HepG2 (cell line): Measurements from ENCODE around the gene SOX12. TPM values are rescaled to one million over a fixed set of nuclear protein-coding genes. Genes with fewer than 3 reads are reported as not detected.

Source experiments
- ATAD3A ChIP-seq: sonication (generic); formaldehyde crosslinking; IDR thresholded peaks from 2 replicates; pipeline ENCODE4 v1.4.0; 2020; ENCODE audit warnings: missing genetic modification reagents
- ATM ChIP-seq: fragments of 450-650 bp; IDR thresholded peaks from 2 replicates; pipeline ENCODE4 v1.7.1; 2017; ENCODE audit warnings: mild to moderate bottlenecking, borderline replicate concordance
- CENPX ChIP-seq: sonication (generic); formaldehyde crosslinking; IDR thresholded peaks from 2 replicates; pipeline ENCODE4 v1.9.0; 2021; ENCODE audit warnings: mild to moderate bottlenecking, missing genetic modification reagents, moderate library complexity
- DDIT3 ChIP-seq: sonication (generic); formaldehyde crosslinking; IDR thresholded peaks from 2 replicates; pipeline ENCODE4 v1.4.0; 2020; ENCODE audit warnings: mild to moderate bottlenecking, missing genetic modification reagents
- HNF4G ChIP-seq, 2 experiments: sonication (generic) in 1 of 2; formaldehyde crosslinking in 1 of 2; IDR thresholded peaks; 2 replicates each; pipeline versions ENCODE4 v1.4.0 to v1.6.1; 2011 to 2020; ENCODE audit warnings: borderline replicate concordance in 2 of 2, low read depth in 2 of 2, mild to moderate bottlenecking in 2 of 2, low read length in 1 of 2, missing genetic modification reagents in 1 of 2, moderate library complexity in 1 of 2
- KLF15 ChIP-seq: sonication (generic); formaldehyde crosslinking; IDR thresholded peaks from 2 replicates; pipeline ENCODE4 v1.8.1; 2023; ENCODE audit warnings: borderline replicate concordance, mild to moderate bottlenecking, inconsistent platforms, missing genetic modification reagents, mixed read lengths
- NKX3-1 ChIP-seq: sonication (generic); formaldehyde crosslinking; IDR thresholded peaks from 2 replicates; pipeline ENCODE4 v1.5.0; 2020; ENCODE audit warnings: missing genetic modification reagents
- REPIN1 ChIP-seq: sonication (generic); formaldehyde crosslinking; IDR thresholded peaks from 2 replicates; pipeline ENCODE4 v1.8.0; 2022; ENCODE audit warnings: missing genetic modification reagents, low read depth, mild to moderate bottlenecking, borderline replicate concordance
- SETDB1 ChIP-seq: sonication (generic); formaldehyde crosslinking; IDR thresholded peaks from 2 replicates; pipeline ENCODE4 v1.5.1; 2020; ENCODE audit warnings: missing genetic modification reagents, mild to moderate bottlenecking, borderline replicate concordance
- SMYD3 ChIP-seq: sonication (generic); formaldehyde crosslinking; IDR thresholded peaks from 2 replicates; pipeline ENCODE4 v1.8.1; 2023; ENCODE audit warnings: mild to moderate bottlenecking, missing genetic modification reagents
- SOX5 ChIP-seq: IDR thresholded peaks from 2 replicates; pipeline ENCODE4 v1.6.1; 2016; ENCODE audit warnings: borderline replicate concordance
- TGIF2 ChIP-seq: IDR thresholded peaks from 2 replicates; pipeline ENCODE4 v1.6.1; 2016; ENCODE audit warnings: control low read depth, missing compliant biosample characterization
- ZHX2 ChIP-seq, 2 experiments: sonication (generic) in 1 of 2; formaldehyde crosslinking in 1 of 2; IDR thresholded peaks; 2 replicates each; pipeline versions ENCODE4 v1.6.1 to v1.9.0; 2014 to 2022; ENCODE audit warnings: antibody characterized with exemption in 1 of 2, borderline replicate concordance in 1 of 2, inconsistent platforms in 1 of 2, low read depth in 1 of 2, missing genetic modification reagents in 1 of 2
- ZNF33B ChIP-seq: sonication (generic); formaldehyde crosslinking; IDR thresholded peaks from 2 replicates; pipeline ENCODE4 v1.5.1; 2020; ENCODE audit warnings: mild to moderate bottlenecking, missing genetic modification reagents
- ZNF484 ChIP-seq: sonication (generic); formaldehyde crosslinking; IDR thresholded peaks from 2 replicates; pipeline ENCODE4 v1.5.1; 2020; ENCODE audit warnings: mild to moderate bottlenecking, low read depth, missing genetic modification reagents, borderline replicate concordance
- ZNF607 ChIP-seq: sonication (generic); formaldehyde crosslinking; IDR thresholded peaks from 2 replicates; pipeline ENCODE4 v1.5.1; 2020; ENCODE audit warnings: missing genetic modification reagents, mild to moderate bottlenecking, borderline replicate concordance
- ZSCAN25 ChIP-seq: sonication (generic); formaldehyde crosslinking; IDR thresholded peaks from 2 replicates; pipeline ENCODE4 v1.8.0; 2022; ENCODE audit warnings: mild to moderate bottlenecking, missing genetic modification reagents
- polyA plus RNA-seq, 8 experiments: library from polyadenylated mRNA; depleted of rRNA in 3 of 8; stranded (reverse) in 7 of 8; unstranded in 1 of 8; fragments of >200 nt; fragmentation: Illumina TruSeq in 4 of 8; extraction: Trizol in 4 of 8; gene quantifications; 2 replicates each; pipeline versions ENCODE4 v1.2.1 to v1.2.3, GENCODE V29; 2011 to 2016; ENCODE audit warnings: low read depth in 4 of 8, missing spikeins in 1 of 8, mixed read lengths in 1 of 8; ENCODE audit not compliant: insufficient read depth in 1 of 8
- total RNA-seq, 5 experiments: library from RNA; depleted of rRNA; stranded (reverse); fragments of >200 nt; fragmentation: Illumina TruSeq; extraction: Trizol; gene quantifications; 2 replicates each; pipeline ENCODE4 v1.2.3, GENCODE V29; 2016; ENCODE audit warnings: low read depth in 1 of 5
- TF ChIP-seq, protein P1 (sequence below): sonication (generic); formaldehyde crosslinking; IDR thresholded peaks from 2 replicates; pipeline ENCODE4 v1.4.0; 2020; ENCODE audit warnings: missing genetic modification reagents, borderline replicate concordance

The SOX12 gene
- total and polyA plus RNA-seq, 2 of the 13 experiments (the other 11 are each of a cell fraction or from before 2014, with no cell fraction given) = 10.0 to 18.7 TPM

- TF ChIP-seq ZNF33B (CRISPR knock-in tag) = no peak; the same call in 1 of the 2 replicates
- peak; percentile 17; the same call in 1 of the 2 replicates for TF ChIP-seq ZSCAN25 (CRISPR knock-in tag)
- TF ChIP-seq TGIF2 (CRISPR knock-in tag) = no peak
- no peak for TF ChIP-seq ATM
- no peak; the same call in 1 of the 2 replicates for TF ChIP-seq ATAD3A
- TF ChIP-seq SMYD3 (CRISPR knock-in tag) = peak; percentile 89; the same call in 1 of the 2 replicates
- TF ChIP-seq HNF4G (IDR thresholded peaks at IDR 0.05; ENCODE audit: borderline replicate concordance, low read depth, low read length) = peak; percentile 46; the same call in 1 of the 2 replicates
- TF ChIP-seq HNF4G (CRISPR knock-in tag; IDR thresholded peaks at IDR 0.05; ENCODE audit: borderline replicate concordance, low read depth) = peak; percentile 31; the same call in 1 of the 2 replicates
- peak; percentile 51; the same call in 1 of the 2 replicates for TF ChIP-seq ZHX2 (IDR thresholded peaks at IDR 0.05; ENCODE audit: low read depth)
- TF ChIP-seq ZHX2 (CRISPR knock-in tag; IDR thresholded peaks at IDR 0.05; ENCODE audit: borderline replicate concordance) = peak; percentile 18; the same call in 1 of the 2 replicates
- no peak for TF ChIP-seq SETDB1 (CRISPR knock-in tag)
- TF ChIP-seq KLF15 = no peak
- TF ChIP-seq SOX5 (CRISPR knock-in tag) = no peak
- peak; percentile 74 for TF ChIP-seq REPIN1
- 0 out of 2 replicates have a peak, but pooled peaks have one; percentile 46 for TF ChIP-seq NKX3-1 (CRISPR knock-in tag)
- no peak for TF ChIP-seq ZNF484 (CRISPR knock-in tag)
- TF ChIP-seq CENPX = no peak
- TF ChIP-seq, protein P1, sequence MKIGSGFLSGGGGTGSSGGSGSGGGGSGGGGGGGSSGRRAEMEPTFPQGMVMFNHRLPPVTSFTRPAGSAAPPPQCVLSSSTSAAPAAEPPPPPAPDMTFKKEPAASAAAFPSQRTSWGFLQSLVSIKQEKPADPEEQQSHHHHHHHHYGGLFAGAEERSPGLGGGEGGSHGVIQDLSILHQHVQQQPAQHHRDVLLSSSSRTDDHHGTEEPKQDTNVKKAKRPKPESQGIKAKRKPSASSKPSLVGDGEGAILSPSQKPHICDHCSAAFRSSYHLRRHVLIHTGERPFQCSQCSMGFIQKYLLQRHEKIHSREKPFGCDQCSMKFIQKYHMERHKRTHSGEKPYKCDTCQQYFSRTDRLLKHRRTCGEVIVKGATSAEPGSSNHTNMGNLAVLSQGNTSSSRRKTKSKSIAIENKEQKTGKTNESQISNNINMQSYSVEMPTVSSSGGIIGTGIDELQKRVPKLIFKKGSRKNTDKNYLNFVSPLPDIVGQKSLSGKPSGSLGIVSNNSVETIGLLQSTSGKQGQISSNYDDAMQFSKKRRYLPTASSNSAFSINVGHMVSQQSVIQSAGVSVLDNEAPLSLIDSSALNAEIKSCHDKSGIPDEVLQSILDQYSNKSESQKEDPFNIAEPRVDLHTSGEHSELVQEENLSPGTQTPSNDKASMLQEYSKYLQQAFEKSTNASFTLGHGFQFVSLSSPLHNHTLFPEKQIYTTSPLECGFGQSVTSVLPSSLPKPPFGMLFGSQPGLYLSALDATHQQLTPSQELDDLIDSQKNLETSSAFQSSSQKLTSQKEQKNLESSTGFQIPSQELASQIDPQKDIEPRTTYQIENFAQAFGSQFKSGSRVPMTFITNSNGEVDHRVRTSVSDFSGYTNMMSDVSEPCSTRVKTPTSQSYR (CRISPR knock-in tag) = peak; percentile 92
- TF ChIP-seq DDIT3 = no peak
- TF ChIP-seq ZNF607 (CRISPR knock-in tag) = 0 out of 2 replicates have a peak, but pooled peaks have one; percentile 6
Measured at GRCh38 chr20:325045-325888, at the start of gene SOX12 (continued).
